ENCODE data around the gene TYK2. TPM values are rescaled to one million over a fixed set of nuclear protein-coding genes. Genes with fewer than 3 reads are reported as not detected.
A peak's percentile ranks its signal among the peaks of the same experiment; 100 is the strongest.

The TYK2 gene
- total and polyA plus RNA-seq, 9 of the 15 experiments (the other 6 are each of a cell fraction or from before 2014, with no cell fraction given) = 15.0 to 182 (median 85.9) TPM

DNA sequence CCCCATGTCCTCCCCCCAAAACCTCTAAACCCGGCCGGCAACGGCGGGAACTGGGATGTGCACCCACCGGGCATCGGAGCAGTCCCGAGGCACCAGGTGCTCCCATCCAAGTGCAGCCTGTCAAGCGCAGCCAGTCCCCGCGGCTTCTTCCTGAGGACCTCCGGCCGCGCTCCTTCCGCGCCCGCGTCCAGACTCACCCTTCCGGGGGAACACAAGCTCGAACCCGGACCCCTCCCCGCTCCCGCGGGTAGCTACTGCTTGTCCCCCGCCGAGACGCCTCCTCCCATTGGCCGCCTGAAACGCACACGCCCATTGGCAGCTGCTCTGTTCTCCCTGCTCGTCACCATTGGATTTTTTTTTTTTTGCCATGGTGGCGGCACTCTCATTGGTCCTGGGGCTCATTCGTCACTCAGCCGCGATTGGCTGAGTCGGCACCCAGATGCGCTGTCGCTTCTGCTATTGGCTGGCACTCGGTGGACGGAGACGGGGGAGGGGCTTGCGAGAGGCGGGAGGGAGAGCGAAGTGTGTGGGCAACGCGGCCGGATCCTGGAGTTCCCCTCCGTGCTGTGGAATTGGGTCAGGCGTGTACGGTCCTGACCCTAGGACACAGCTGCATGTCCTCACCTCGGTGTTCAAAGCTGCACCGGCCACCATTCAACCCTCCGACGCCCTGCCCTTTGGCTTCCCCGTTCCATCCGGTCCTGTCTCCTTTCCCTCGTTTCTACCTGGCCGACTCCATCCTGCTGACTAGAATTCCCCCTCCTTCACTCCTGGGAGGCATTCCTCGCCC is at the start of gene TYK2 (continued):
- TF ChIP-seq, protein P1, sequence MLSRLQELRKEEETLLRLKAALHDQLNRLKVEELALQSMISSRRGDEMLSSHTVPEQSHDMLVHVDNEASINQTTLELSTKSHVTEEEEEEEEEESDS (CRISPR knock-in tag; IDR thresholded peaks at IDR 0.05) = no peak
- TF ChIP-seq HDAC1 (IDR thresholded peaks at IDR 0.05) (peak in 1 of 2 experiments; percentile 79; a peak in 2 of 4 replicates), ZBTB2 (IDR thresholded peaks at IDR 0.05) (peak; percentile 53; the same call in 1 of the 2 replicates), ZFX (CRISPR knock-in tag; IDR thresholded peaks at IDR 0.05) (peak; percentile 67), USF1 (CRISPR knock-in tag; IDR thresholded peaks at IDR 0.05) (no peak; the same call in none of the 2 replicates), TEAD4 (IDR thresholded peaks at IDR 0.05; ENCODE audit: low read length) (peak; percentile 36; the same call in 1 of the 2 replicates), TEAD4 (CRISPR knock-in tag; IDR thresholded peaks at IDR 0.05; ENCODE audit: borderline replicate concordance) (no peak), ZBTB34 (CRISPR knock-in tag; IDR thresholded peaks at IDR 0.05) (no peak), HCFC1 (IDR thresholded peaks at IDR 0.05; ENCODE audit: low read depth, low read length) (peak; percentile 62), CREB1 (IDR thresholded peaks at IDR 0.05) (peak; percentile 93), CREB1 (CRISPR knock-in tag; IDR thresholded peaks at IDR 0.05) (peak; percentile 97), TAF15 (IDR thresholded peaks at IDR 0.05; ENCODE audit: low read depth, low read length) (no peak), DDX20 (tag; IDR thresholded peaks at IDR 0.05; ENCODE audit: low read depth) (no peak), SETDB1 (IDR thresholded peaks at IDR 0.05; ENCODE audit: low read length) (no peak), SIRT6 (IDR thresholded peaks at IDR 0.05; ENCODE audit: low read depth, low read length) (no peak), GTF2B (IDR thresholded peaks at IDR 0.05; ENCODE audit: extremely low read depth, insufficient read length) (no peak), ZNF143 (CRISPR knock-in tag; IDR thresholded peaks at IDR 0.05) (no peak), MXD1 (CRISPR knock-in tag; IDR thresholded peaks at IDR 0.05; ENCODE audit: borderline replicate concordance, poor library complexity, severe bottlenecking) (no peak)
- TF ChIP-seq, protein P2, sequence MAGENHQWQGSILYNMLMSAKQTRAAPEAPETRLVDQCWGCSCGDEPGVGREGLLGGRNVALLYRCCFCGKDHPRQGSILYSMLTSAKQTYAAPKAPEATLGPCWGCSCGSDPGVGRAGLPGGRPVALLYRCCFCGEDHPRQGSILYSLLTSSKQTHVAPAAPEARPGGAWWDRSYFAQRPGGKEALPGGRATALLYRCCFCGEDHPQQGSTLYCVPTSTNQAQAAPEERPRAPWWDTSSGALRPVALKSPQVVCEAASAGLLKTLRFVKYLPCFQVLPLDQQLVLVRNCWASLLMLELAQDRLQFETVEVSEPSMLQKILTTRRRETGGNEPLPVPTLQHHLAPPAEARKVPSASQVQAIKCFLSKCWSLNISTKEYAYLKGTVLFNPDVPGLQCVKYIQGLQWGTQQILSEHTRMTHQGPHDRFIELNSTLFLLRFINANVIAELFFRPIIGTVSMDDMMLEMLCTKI (IDR thresholded peaks at IDR 0.05; ENCODE audit: partially characterized antibody) = no peak

Measured in K562 (cell line).